Hypothalamus (tissue), 51 donors: Measurements from ENCODE around the gene DESI2.
A peak's percentile ranks its signal among the peaks of the same experiment; 100 is the strongest.
"Not testable (repeated sequence)": the region's sequence is repeated elsewhere in the genome, so short reads cannot be mapped to it uniquely, and the experiment has no call there.

Source experiments
- DNase-seq, 51 donors: peaks; one replicate each; lab custom pipeline; 2025; lab: John Stamatoyannopoulos, UW

DESI2 gene

DNA sequence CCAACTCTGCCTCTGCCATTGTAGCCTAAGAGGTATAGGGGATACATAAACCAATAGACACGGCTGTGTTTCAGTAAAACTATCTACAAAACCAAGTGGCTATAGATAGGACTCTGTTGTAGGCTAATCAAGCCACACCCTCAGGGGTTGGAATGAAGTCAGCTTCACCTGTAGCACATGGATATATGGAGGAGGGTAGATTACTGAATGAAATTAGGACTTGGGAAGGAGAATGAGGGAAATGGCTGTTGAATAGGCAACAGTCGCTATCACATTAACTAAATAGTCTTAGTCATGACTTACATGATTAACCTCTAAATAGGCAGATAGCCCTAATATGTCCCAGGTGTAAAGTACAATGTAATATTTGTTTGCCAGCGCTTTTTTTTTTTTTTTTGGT lies 49.7 kb downstream of the DESI2 start:
- DNase-seq, result no peak

DNA sequence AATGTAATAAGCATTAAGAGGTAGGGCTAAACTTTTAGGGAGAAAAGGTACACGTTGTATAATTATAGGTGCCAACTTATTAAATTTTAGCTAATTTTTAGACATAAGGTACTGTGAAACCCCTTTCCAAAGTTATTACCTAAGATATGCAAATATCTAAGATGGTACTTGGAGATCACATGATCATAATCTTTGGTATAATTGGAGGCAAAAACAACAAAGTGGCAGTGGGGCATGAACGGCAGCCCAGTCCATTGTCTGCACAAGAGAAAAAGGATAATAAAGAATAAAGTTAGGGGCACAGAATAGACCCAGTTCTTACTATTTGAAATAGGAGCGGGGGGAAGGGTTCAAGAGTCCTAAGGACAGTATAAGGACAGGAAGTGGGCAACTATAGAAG lies 51.2 kb downstream of the DESI2 start:
- no peak for DNase-seq

DNA sequence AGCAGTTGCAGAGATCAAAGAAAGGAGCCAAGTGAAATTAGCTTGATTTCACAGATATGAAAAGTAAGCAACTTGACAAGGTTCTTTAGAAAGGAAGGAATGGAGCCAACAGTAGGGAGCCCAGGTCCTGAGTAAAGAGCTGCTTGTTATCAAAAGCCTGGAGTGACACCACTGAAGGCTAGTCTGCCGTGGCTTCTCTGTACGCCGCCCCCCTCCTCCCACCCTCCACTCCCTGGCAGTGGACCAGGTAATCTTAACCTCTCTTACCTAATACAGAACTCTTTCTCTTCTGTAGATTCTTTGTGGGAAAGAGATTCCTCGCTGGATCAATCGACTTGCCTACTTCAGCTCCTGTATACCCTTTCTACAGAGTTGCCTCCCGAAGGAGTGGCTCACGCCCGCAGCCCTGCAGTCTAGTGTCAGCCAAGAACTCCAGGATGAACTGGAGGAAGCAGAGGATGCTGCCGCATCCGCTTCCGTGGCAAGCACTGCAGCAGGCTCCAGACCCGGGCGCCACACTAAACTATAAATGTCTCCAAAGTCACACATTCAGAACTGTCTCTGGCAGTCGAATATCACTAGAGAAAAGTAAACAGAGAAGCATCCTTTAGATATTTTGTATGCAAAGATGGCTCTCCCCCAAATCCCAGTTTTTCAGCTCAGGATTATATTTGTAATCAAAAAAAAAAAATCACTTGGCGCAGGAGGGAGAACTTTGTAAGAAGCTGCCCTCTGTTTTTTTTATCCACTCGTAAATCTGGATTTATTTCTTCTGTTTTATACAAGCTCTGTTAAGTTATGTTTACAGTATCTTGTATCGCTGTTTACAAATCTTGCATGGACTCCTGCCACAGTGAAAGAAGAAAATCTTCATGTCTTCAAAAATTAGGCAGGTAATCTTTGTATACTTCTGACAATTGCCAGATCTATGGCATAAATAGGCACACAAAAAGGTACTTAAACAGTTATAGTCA lies 52.6 kb downstream of the DESI2 start:
- DNase-seq, result no peak

DNA sequence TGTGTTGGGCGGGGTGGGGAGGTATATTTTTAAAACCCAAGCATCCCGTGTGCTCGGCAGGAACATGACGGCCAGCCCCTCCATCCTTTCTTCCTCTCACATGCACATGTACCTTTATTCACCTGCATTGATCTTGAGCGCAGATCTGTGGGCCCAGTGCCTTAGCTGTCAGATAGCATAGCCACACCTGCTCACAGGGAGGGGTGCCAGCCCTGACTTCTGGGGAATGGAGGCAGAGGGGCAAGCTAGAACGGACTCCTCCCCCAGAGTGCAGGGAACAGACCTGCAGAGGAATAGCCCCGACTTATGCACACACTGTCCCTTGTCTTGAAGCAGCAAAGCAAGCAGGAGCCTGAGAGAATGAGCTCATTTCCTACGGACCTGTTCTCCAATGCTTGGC lies 56.1 kb downstream of the DESI2 start:
- no peak for DNase-seq

DNA sequence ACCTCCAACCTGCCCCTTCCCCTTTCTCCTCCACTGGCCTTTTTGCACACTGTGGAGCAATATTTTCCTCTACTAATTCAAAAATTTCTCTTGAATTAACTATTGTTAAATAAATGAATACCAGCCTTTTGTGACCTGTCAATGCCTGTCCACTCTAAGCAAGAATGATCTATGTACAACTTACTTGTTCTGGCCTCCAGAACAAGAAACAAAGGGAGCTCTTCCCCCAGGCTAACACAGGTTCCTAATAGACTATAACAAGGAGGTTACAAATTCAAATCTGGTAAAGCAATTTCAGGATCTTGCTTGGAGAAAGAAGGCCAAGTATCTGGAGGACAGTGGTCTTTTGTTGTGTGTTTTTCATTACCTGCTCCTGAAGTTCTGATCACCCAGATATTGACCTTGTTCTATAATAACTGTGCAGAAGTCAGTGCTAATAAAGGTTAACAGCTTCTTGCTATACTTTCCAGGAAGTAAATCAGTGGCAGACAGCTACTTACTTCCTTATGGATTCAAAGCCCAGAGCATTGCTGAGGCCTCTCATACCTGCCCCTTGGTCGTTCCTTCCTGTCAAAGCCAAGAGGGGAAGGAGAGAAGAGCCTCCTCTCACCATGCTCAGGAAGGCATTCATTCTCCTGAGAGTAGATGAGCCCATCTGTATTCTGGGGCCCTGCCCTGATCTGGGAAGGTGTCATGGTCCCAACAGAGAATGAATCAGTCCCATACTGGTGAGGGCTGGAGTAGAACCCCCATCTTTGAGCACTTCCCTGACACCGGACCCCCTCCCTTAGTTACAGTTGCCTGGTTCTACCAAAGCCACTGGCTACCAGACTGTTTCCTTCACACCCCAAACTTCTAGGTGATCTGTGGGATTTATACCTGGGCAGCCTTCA lies 56.8 kb downstream of the DESI2 start:
- no peak for DNase-seq

DNA sequence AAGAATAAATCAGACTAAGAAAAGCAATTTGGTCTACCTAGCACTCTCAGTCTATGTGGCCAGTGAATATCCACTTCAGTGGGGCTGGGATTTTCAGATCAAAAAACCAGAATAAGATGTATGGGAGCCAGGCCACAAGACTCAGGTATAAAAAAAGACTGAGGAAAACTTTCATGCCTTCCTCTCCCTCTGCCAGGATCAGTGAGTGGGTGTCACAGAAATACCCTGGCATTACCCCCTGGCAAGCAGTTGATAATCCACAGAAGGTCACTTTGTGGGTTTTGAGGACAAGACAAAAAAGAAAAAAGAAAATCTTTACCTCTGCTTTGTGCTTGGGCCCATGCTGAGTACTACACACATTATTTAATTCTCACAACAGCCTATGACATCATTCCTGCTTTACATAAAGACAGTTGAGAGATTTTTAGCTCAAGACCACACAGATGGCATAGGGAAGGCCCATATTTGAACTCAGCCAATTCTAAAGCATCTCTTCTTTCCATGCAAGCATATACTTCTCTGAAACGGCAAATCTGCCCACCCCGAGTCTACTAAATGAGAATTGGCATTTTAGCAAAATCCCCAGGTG lies 57.6 kb downstream of the DESI2 start:
- DNase-seq, result no peak

DNA sequence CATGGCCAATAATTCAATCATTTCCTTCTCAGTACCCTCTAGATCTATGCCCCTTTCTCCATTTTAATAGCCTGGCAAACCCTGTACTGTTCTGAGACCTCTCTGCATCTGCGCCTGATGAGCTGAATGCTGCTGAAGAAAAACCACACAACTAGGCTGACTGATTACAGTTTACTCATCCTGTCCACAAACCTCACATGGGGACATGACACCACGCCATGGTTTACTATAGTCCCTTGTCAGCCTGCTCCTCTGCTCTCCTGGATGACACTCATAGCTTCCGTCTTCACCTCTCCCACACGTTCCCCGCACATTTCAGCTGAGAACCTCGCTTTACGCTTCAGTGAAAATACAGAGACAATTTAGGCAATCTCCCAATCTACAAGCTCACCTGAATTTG lies 59.7 kb downstream of the DESI2 start:
- DNase-seq, result no peak

DNA sequence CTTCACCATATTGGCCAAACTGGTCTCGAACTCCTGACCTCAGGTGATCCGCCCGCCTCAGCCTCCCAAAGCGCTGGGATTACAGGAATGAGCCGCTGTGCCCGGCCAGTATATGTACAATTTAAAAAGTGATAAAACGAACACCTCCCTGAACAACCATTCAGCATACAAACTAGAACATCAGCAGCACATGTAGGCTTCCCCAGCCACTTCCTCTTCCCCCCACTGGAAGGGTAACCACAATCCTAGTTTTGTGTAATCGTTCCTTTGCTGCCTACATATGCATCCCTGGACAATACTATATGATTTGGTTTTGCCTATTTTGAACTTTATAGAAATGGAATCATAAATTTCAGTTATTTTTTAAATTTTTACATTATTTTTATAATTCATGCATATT lies 60.4 kb downstream of the DESI2 start:
- DNase-seq, result no peak

DNA sequence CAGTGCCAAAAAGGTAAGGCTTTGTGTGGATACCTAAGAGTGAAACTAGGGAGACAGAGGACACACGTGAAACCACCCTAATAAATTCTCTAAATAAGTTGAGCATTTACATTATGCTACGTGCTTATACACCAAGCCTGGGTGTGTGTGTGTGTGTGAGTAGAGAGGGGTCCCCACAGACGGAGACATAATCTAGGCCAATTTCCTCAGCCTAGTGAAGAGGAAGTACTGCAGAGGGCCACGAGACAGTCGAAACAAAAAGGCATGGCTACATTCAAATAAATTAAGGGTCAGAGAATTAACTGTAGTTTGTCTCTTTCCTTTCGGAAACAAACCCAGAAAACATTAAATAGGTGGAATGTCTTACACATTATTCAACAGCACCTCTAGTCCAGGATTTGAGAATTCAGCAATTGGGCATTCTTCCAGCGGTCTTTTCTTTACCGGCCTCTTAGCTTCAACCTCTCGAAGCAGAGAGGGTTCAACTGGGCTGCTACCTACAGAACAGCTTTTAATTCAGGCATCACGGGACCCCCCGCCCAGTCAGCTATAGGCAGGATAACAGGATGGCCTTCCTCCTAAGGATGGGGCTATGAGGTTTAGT lies 75.0 kb downstream of the DESI2 start:
- no peak for DNase-seq

DNA sequence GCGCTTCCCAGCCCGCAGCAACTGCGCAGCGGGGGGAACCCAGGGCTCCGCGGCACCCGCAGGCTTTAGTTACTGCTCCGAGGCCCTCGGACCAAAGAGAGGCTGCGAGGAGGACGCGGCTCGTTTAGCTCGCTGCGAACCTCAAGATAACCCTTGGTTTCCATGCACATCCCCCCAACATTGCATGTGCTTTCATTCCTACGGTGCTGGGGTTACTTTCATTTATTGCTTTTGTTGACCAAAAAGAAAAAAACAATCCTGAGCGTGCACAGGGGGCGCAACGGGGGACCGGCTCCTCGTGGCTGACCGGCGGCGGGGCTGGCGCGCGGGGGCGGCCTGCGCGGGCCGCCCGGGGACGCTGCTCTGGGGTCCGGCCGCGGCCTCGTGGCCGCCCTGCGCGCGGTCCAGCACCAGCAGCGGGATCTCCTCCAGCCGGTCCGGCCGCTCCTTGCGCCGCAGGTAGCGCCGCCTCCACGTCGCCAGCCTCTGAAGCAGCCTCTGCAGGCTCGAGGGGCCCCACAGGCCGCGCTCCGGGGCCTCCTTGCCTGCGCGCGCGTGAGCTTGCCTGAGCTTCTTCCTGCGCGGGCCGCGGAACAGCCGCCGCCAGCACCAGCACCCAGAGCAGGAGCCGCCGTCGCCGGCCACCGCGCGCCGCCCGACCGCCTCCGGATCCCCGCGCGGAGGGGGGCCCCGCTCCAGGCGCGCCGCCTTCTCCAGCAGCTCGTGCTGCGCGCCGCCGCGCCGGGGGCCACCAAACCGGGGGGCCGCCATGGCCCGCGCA lies 77.4 kb downstream of the DESI2 start:
- peak in 23 of 51 donors; percentile 3 to 61 (median 27) for DNase-seq

DNA sequence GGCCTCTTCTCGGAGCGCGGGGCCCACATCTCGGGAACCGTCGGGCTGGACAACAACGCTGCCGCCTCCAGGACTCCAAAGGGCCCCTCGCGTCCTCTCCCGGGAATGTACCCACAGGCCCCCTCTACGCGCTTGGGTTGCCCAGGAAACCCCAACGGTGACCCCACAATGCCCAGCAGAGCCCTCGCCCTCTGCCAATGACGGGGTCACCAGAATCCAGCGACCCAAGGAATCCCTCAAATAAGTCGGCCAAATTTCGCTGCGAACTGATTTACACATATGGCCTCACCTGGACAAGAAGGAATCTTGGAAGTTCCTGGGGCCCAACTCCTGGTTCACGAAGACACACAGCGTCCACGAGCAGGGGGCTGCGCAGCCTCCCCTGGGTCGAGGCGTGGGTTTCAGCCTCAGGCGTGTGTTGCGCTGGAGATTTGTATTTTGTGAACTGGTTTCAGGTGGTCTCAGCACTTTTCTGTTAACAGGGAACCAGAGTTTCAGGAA lies 78.1 kb downstream of the DESI2 start:
- peak in 1 of 51 donors; percentile 22 for DNase-seq

DNA sequence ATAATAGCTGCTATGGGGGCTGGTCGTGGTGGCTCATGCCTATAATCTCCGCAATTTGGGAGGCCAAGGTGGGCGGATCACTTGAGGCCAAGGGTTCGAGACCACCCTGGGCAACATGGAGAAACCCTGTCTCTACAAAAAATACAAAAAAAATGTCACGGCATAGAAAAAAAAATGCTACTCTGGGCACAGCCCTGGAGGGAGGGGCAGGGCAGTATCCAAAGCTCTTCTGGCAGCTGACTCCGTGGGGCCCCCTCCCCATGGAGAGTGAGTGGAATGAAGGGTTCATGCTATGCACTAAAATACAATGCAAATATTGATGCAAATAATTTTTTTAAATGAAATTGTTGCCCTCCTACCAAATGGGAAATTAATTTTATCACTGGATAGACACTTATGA lies 78.7 kb downstream of the DESI2 start:
- no peak for DNase-seq

DNA sequence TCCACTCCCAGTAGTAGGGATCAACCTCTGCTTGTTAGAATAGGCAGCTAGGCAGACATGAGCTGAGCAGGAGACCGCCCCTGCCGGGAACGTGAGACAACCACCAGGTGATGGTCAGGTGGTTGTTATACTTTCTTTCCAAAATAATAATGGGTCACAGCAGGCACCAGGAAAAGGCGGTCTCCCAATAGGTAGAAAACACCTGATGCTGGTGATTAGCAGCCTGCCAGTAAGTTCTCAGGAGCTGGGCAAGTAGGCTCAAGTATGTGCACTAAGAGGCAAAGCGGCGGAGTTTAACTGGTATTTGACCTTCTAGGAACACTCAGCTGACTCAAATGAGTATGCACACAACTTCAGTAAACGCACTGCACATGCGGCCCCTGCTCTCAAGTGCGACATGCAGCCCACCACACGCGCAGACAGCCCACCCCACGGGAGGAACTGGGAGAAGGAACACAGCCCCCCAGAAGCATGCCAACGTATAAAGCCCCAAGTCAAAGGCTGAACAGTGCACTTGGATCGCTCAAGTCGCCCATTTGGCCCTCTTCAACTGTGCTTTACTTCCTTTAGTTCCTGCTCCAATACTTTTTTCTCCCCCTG lies 80.0 kb downstream of the DESI2 start:
- no peak for DNase-seq

DNA sequence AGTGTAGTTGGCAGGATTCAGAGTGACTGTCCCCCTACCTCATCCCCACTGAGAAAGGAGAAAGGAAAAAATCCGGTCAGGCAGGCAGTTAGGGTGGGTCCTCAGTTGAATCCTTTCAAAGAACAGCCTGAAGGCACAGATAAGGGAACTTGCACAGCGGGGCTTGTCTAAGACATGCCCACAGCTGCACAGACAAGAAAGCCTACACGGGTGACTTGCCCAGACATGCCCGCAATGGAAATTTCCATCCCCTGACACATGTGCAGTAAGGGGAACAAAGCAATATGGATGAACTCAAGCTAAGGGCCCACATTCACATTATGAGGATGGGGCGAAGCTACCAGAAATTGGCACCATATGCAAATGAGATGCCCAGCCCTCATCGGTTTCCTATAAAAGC lies 82.5 kb downstream of the DESI2 start:
- no peak for DNase-seq

DNA sequence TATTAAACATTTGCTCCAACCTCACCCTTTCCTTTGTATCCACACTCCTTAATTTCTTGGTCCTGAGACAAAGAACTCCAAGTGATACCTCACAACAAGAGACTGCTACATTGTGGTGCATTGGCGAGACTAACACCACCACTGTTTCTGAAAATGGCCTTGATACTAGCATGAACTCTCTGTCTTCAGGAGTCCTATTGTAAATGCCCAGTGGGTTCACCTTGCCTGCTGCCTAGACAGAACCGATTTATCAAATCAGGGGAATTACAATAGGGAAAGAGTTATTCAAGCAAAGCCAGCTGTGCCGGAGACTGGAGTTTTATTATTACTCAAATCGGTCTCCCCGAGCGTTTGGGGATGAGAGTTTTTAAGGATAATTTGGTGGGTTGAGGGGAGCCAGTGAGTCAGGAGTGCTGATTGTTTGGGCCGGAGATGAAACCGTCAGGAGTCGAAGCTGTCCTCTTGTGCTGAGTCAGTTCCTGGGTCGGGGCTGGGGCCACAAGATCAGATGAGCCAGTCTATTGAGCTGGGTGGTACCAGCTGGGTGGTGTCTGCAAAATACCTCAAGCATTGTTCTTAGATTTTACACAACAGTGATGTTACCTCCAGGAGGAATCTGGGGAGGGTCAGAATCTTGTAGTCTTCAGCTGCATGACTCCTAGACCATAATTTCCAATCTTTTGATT lies 83.1 kb downstream of the DESI2 start:
- DNase-seq, result no peak

DNA sequence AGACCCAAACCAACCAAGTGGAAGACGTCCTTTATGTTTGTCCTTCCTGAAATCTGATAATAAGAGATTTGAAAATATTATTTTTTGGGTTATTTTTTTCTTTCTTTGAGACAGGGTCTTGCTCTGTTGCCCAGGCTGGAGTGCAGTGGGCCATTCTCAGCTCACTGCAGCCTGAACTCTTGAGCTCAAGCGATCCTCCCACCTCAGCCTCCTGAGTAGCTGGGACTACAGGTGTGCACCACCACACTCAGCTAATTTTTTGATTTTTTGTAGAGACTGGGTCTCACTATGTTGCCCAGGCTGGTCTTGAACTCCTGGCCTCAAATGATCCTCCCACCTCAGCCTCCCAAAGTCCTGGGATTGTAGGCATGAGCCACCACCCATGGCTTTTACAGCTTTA lies 86.2 kb downstream of the DESI2 start:
- DNase-seq, result not testable (repeated sequence)

DNA sequence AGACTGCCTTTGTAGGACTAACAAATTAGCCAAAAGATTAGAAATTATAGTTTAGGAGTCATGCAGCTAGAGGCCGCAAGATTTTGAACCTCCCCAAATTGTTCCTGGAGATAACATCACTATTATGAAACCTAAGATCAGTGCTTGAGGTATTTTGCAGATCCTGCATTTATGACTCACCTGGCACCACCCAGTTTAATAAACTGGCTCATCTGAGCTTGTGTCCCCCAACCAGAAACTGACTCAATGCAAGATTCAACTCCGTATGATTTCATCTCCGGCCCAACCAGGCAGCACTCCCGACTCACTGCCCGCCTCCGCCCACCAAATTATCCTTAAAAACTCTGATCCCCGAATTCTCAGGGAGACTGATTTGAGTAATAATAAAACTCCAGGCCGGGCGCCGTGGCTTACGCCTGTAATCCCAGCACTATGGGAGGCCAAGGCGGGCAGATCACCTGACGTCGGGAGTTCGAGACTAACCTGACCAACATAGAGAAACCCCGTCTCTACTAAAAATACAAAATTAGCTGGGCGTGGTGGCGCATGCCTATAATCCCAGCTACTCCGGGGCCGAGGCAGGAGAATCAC lies 87.2 kb downstream of the DESI2 start:
- DNase-seq, result not testable (repeated sequence)

DNA sequence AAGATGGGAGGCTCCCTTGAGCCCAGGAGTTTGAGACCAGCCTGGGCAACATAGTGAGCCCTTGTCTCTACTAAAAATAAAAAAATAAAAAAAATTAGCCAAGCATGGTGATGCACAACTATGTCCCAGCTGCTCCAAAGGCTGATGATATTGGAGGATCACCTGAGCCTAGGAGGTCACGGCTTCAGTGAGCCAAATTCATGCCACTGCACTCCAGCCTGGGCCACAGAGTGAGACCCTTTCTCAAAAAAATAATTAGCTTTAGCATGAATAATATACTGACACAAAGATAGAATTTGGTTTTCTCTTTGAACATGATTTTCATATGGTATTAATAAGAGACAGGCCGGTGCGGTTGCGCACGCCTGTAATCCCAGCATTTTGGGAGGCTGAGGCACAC lies 88.8 kb downstream of the DESI2 start:
- no peak for DNase-seq
